Lower leg skin (tissue), 4 donors: ENCODE measurements around the gene EPS8L2. TPM values are rescaled to one million over a fixed set of nuclear protein-coding genes. Genes with fewer than 3 reads are reported as not detected.

Source experiments
- DNase-seq, 2 donors: peaks; one replicate each; pipeline ENCODE4 v3.0.0-alpha.2; 2019; ENCODE audit warnings: low spot score in 2 of 2
- H3K4me3 ChIP-seq: fragments of 200-600 bp; sonication (generic); 2 replicates; pipeline ENCODE4 v1.5.1; 2017; ENCODE audit warnings: mild to moderate bottlenecking, low read depth; ENCODE audit not compliant: poor library complexity, severe bottlenecking
- POLR2A ChIP-seq, 2 donors: fragments of 450-650 bp; IDR thresholded peaks; one replicate each; pipeline ENCODE4 v1.6.1; 2016 to 2017; ENCODE audit warnings: antibody characterized with exemption in 2 of 2, mild to moderate bottlenecking in 1 of 2, moderate library complexity in 1 of 2
- WGBS, 2 donors: methylation state at CpG; one replicate each; pipeline ENCODE4 v1.1.5; 2018; 5-methylcytosine and 5-hydroxymethylcytosine counted together
- intact Hi-C: fragments of 100-400 bp; cut with DNase I; formaldehyde crosslinking; loops from one replicate; pipeline ENCODE4 v1.15.0; 2023; ENCODE audit warnings: low total_unique reads
- total RNA-seq, 4 donors: library from RNA; depleted of rRNA; stranded (reverse); fragments of >200 nt; gene quantifications; one replicate each; pipeline ENCODE4 v1.1.0, GENCODE V29; 2016
- TF ChIP-seq, protein P1 (sequence below), 3 donors: fragments of 450-650 bp; IDR thresholded peaks; one replicate each; pipeline ENCODE4 v1.5.1; 2016; ENCODE audit warnings: antibody characterized with exemption in 3 of 3, mild to moderate bottlenecking in 3 of 3, moderate library complexity in 2 of 3

Gene EPS8L2
- total RNA-seq, 4 donors from 2014 or later = 143 to 242 (median 164) TPM

- WGBS, 2 donors = 3 to 5% methylated on average over 64 to 84 of the region's 103 CpGs
- peak within 1 kb of the TSS; percentile 89 for H3K4me3 ChIP-seq
- intact Hi-C loops = no loop called here
- TF ChIP-seq, protein P1, sequence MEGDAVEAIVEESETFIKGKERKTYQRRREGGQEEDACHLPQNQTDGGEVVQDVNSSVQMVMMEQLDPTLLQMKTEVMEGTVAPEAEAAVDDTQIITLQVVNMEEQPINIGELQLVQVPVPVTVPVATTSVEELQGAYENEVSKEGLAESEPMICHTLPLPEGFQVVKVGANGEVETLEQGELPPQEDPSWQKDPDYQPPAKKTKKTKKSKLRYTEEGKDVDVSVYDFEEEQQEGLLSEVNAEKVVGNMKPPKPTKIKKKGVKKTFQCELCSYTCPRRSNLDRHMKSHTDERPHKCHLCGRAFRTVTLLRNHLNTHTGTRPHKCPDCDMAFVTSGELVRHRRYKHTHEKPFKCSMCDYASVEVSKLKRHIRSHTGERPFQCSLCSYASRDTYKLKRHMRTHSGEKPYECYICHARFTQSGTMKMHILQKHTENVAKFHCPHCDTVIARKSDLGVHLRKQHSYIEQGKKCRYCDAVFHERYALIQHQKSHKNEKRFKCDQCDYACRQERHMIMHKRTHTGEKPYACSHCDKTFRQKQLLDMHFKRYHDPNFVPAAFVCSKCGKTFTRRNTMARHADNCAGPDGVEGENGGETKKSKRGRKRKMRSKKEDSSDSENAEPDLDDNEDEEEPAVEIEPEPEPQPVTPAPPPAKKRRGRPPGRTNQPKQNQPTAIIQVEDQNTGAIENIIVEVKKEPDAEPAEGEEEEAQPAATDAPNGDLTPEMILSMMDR (IDR thresholded peaks at IDR 0.05) = no peak
- TF ChIP-seq POLR2A (IDR thresholded peaks at IDR 0.05) = no peak
- peak; percentile 97 to 100 for DNase-seq
Observed at GRCh38 chr11:694563-695287, 11.3 kb upstream of the EPS8L2 start, which contains the start of gene DEAF1. DEAF1 (minus strand) TSS chr11:695222; CDS start chr11:695047, 175 bp downstream.

GRCh38 chr11:695288-695537 is 10.8 kb upstream of the EPS8L2 start:
- H3K4me3 ChIP-seq = peak overlapping the region; percentile 19
- intact Hi-C loops = no loop called here
- DNase-seq = no peak
- TF ChIP-seq, protein P1 (IDR thresholded peaks at IDR 0.05) = no peak
- no peak for TF ChIP-seq POLR2A (IDR thresholded peaks at IDR 0.05)
- WGBS, 2 donors = 0% methylated on average over 2 to 18 of the region's 25 CpGs

DNA sequence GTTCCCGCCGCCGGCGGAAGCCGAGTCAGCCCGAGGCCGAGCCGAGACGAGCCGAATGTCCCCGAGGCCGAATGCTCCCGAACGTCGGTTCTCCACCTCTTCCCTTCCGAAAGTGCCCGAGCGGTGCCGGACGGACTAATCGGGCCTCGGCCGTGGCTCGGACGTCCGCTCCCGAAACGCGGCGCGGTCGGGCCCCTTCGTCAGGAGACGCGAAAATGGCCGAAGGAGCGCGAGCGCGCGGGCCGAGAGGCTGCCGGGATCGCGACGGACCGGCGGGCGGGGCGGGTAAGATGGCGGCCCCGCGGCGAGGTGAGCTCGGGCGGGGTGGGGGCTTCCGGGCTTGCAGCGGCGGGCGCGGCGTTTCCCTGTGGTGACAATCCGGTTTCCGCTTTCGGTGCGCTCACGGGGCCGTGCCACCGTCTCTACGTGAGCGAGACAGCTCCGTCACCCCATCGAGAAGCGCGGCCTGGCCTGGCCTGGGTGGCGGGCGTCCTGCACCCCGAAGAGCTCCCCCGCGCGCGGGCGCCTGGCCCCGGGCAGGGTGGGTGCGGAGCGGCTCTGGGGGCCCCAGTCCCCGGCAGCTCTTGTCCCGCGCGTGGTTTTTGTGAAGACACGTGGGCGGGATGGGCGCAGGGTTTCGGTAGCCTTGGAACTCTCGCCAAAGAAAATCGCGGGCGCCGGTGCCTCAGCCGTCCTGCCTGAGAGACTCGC is 10.3 kb upstream of the EPS8L2 start, which contains the start of gene TMEM80:
TSS of gene TMEM80 (plus strand) at position 279 of the 711 bp plus-strand sequence. CDS start at position 291, 12 bp downstream.
- intact Hi-C loops = no loop called here
- TF ChIP-seq, protein P1 (IDR thresholded peaks at IDR 0.05) = no peak
- peak in 1 of 2 donors; percentile 53 for TF ChIP-seq POLR2A (IDR thresholded peaks at IDR 0.05)

GRCh38 chr11:696955-697491 is 9.0 kb upstream of the EPS8L2 start:
- intact Hi-C loops = no loop called here
- WGBS, 2 donors = 32 to 43% methylated on average over 11 of the region's 11 CpGs
- no peak overlapping the region for H3K4me3 ChIP-seq
- TF ChIP-seq POLR2A (IDR thresholded peaks at IDR 0.05) = no peak
- TF ChIP-seq, protein P1 (IDR thresholded peaks at IDR 0.05) = no peak
- no peak for DNase-seq

More for the DNA sequence above, 10.3 kb upstream of the EPS8L2 start, which contains the start of gene TMEM80:
- peak within 1 kb of the TSS; percentile 89 for H3K4me3 ChIP-seq
- peak; percentile 99 to 100 for DNase-seq
- WGBS, 2 donors = 0 to 1% methylated on average over 68 to 77 of the region's 101 CpGs

DNA sequence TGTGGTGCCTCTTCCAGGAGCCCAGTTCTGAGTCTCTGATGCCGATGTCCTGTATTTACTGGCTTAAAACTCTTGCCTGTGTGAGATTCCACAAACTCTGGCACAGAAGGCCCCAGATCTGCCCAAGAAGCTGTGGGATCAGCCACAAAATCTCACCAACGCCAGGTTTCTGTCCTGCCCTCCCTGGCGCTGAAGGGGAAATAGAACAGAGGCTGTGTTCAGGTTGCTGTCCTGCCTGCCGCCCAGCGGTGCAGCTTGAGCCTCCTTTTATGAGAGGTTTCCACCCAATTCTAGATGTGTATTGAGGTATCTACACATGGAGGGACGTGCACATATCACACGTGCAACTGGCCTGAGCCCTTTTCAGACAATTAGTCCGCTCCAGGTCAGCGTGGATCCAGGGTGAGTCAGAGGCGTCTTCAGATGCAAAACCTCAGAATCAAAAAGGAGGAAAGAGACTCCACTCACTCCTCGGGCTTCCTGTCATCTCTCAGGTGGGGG is 8.2 kb upstream of the EPS8L2 start:
- 31 to 49% methylated on average over 10 to 11 of the region's 11 CpGs for WGBS, 2 donors
- H3K4me3 ChIP-seq = no peak overlapping the region
- no peak for DNase-seq
- TF ChIP-seq, protein P1 (IDR thresholded peaks at IDR 0.05) = no peak
- no peak for TF ChIP-seq POLR2A (IDR thresholded peaks at IDR 0.05)
- intact Hi-C loops = no loop called here
